Stimulated activated CD8-positive, alpha-beta memory T cell treated with anti-CD3 and anti-CD28 coated beads, Interleukin-7, amount 100 ng/mL, for 4 hours (primary cell): ENCODE data around the gene APOC4.
"Not testable (repeated sequence)": the region's sequence is repeated elsewhere in the genome, so short reads cannot be mapped to it uniquely, and the experiment has no call there.

Source experiments
- DNase-seq, 2 donors: peaks; one replicate each; pipeline ENCODE4 v3.0.0-alpha.2; 2020; ENCODE audit warnings: low read depth in 2 of 2

The APOC4 gene, protein sequence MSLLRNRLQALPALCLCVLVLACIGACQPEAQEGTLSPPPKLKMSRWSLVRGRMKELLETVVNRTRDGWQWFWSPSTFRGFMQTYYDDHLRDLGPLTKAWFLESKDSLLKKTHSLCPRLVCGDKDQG

DNA sequence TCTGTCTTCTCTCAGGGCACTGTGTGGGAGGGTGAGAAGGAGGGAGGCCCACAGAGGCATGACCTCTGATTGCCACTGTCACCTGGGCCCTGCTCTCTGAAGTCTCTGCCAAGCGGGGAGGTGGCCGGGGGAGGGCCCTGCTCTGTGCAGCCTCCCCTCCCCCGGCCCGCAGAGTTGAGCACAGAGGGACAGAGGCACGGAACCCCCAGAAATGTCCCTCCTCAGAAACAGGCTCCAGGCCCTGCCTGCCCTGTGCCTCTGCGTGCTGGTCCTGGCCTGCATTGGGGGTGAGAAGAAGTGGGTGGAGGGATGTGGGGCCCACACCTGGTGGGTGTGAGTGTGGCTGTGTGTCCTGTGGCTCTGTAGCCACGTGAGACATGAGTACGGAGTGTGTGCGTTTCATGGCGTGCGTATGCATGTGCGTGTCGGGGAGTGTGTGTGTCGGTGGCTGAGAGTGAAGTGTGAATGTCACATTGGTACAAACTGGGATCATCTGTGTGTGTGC, at the start of gene APOC4:
Gene APOC4, plus strand, starts transcription at position 171 of the 505 bp plus-strand sequence. Its CDS starts 41 bp downstream, at position 212.
- DNase-seq: no peak

DNA sequence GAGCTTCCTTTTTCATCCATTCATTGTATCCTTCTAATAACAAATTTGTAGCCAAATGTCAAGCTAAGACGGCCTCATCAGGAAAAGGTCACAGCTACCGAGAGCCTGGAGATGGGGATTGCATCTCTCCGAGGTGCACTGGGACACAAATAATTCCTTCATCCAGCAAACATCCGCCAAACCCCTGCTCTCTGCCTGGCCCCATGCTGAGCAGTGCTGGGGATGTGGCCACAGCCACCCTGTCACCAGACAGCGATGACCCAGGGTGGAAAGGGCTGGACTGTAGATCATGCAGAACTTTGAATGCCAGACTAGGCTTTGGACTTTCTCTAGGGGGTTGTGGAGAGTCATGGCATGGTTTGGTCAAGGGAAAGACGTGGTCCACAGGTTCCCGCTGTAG, 49.1 kb upstream of the APOC4 start:
- no peak for DNase-seq

- no peak for DNase-seq
Measured at GRCh38 chr19:44893332-44894051, 48.5 kb upstream of the APOC4 start.

DNA sequence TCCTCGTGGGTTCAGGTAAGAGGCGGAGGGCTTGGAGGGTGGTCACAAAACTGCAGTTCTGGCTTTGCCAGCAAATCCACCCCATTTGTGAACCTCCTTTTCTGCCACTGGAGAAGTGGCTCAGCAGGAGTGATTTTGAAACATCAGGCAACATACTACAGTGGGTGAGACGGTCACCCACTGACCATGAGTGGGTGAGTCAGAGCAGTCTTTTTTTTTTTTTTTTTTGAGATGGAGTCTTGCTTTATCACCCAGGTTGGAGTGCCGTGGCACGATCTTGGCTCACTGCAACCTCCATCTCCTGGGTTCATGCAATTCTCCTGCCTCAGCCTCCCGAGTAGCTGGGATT, 48.0 kb upstream of the APOC4 start:
- no peak for DNase-seq

DNA sequence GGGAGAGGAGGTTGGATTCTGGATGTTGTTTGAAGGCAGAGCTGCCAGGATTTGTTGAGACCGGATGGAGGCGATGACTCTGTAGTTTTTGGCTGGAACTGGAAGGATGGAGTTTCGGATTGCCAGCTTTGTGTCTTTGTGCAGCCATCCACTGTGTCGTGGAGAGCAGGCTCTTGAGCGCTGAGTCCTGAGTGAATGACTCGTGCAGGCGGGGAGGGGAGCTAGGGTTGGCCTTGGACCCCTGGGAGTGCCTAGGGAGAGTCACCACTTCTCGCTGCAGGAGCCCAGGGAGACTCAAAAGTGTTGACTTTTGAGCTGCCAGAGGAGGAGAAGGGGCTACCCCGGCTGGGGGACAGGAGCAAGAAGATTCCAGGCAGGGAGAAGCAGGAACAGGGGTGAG, 47.1 kb upstream of the APOC4 start:
- DNase-seq: no peak

GRCh38 chr19:44897835-44898234, 44.2 kb upstream of the APOC4 start:
- DNase-seq: no peak

DNA sequence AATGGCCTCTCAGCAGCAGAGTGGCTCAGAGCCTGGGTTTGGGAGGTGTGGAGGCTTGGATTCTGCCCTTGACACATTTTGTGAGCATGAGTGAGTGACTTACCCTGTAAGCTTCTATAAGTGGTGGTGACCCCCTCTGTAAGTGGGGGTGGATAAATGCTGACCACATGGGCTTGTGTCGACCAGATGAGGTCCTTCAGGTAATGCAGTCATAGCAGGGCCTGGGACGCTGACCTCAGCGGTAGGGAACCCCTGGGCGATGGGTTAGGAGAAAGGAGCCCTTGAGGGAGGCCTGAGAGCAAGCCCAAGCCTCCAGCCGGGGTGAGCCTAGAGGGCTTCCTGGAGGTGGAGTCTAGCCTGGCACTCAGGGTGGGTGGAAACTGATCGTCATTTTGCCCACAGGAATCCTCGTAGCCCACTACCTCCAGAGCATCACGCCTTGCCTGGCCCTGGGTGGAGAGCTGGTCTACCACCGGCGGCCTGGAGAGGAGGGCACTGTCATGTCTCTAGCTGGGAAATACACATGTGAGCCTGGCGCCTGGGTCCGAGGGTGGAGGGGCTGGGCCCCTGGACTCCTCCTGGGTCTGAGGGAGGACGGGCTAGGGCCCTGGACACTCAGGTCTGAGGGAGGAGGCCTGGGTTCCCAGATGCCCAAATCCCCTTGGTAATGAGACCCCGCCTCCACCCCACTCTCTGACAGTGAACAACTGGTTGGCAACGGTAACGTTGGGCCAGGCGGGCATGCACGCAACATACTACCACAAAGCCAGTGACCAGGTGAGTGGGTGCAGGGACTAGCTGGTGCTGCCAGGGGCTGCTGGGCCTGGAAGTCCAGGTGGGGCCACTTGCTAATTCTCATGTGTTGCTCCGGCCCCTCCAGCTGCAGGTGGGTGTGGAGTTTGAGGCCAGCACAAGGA, 41.5 kb upstream of the APOC4 start:
- DNase-seq: no peak

- no peak for DNase-seq
Measured at GRCh38 chr19:44903216-44903601, 38.8 kb upstream of the APOC4 start.

DNA sequence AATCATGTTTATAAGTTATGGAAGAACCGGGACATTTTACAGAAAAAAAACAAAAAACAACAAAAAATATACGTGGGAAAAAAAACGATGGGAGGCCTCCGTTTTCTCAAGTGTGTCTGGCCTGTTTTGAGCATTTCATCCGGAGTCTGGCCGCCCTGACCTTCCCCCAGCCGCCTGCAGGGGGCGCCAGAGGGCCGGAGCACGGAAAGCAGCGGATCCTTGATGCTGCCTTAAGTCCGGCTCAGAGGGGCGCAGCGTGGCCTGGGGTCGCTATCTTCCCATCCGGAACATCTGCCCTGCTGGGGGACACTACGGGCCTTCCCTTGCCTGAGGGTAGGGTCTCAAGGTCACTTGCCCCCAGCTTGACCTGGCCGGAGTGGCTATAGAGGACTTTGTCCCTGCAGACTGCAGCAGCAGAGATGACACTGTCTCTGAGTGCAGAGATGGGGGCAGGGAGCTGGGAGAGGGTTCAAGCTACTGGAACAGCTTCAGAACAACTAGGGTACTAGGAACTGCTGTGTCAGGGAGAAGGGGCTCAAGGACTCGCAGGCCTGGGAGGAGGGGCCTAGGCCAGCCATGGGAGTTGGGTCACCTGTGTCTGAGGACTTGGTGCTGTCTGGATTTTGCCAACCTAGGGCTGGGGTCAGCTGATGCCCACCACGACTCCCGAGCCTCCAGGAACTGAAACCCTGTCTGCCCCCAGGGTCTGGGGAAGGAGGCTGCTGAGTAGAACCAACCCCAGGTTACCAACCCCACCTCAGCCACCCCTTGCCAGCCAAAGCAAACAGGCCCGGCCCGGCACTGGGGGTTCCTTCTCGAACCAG, 38.2 kb upstream of the APOC4 start:
- DNase-seq: peak; percentile 34 to 48

DNA sequence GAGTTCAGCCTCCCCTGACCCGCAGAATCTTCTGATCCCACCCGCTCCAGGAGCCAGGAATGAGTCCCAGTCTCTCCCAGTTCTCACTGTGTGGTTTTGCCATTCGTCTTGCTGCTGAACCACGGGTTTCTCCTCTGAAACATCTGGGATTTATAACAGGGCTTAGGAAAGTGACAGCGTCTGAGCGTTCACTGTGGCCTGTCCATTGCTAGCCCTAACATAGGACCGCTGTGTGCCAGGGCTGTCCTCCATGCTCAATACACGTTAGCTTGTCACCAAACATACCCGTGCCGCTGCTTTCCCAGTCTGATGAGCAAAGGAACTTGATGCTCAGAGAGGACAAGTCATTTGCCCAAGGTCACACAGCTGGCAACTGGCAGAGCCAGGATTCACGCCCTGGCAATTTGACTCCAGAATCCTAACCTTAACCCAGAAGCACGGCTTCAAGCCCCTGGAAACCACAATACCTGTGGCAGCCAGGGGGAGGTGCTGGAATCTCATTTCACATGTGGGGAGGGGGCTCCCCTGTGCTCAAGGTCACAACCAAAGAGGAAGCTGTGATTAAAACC, 37.5 kb upstream of the APOC4 start:
- DNase-seq: no peak

- DNase-seq: no peak
Measured at GRCh38 chr19:44905437-44906160, 36.4 kb upstream of the APOC4 start, which contains the start of gene APOE. APOE (plus strand) TSS chr19:44905796; CDS start chr19:44906625, 829 bp downstream.

- no peak for DNase-seq
Measured at GRCh38 chr19:44907613-44908012, 34.4 kb upstream of the APOC4 start.

DNA sequence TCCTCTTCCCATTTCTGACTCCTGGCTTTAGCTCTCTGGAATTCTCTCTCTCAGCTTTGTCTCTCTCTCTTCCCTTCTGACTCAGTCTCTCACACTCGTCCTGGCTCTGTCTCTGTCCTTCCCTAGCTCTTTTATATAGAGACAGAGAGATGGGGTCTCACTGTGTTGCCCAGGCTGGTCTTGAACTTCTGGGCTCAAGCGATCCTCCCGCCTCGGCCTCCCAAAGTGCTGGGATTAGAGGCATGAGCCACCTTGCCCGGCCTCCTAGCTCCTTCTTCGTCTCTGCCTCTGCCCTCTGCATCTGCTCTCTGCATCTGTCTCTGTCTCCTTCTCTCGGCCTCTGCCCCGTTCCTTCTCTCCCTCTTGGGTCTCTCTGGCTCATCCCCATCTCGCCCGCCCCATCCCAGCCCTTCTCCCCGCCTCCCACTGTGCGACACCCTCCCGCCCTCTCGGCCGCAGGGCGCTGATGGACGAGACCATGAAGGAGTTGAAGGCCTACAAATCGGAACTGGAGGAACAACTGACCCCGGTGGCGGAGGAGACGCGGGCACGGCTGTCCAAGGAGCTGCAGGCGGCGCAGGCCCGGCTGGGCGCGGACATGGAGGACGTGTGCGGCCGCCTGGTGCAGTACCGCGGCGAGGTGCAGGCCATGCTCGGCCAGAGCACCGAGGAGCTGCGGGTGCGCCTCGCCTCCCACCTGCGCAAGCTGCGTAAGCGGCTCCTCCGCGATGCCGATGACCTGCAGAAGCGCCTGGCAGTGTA, 33.8 kb upstream of the APOC4 start:
- no peak for DNase-seq

GRCh38 chr19:44908836-44909261, 33.2 kb upstream of the APOC4 start:
- no peak for DNase-seq

GRCh38 chr19:44909775-44910174, 32.3 kb upstream of the APOC4 start:
- DNase-seq: no peak

- DNase-seq: not testable (repeated sequence)
Measured at GRCh38 chr19:44911896-44912295, 30.1 kb upstream of the APOC4 start.

DNA sequence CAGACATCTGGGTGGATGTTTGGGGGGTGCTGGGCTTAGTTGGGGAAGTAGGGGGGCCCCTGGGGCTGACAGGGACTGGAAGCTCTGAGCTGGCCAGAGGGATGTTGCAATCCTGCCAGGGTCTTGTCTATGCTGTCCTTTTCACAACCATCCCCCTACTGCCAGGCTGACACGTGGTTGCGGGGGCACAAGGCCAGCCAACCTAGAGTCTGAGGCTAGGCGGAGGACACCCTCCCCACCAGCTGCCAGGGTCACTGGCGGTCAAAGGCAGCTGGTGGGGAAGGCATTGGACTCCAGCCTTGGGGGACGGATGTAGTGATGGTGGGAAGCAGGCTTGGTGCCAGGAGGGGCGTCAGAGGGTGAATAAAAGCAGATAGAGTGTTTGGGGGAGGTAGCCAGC, 29.2 kb upstream of the APOC4 start:
- no peak for DNase-seq

DNA sequence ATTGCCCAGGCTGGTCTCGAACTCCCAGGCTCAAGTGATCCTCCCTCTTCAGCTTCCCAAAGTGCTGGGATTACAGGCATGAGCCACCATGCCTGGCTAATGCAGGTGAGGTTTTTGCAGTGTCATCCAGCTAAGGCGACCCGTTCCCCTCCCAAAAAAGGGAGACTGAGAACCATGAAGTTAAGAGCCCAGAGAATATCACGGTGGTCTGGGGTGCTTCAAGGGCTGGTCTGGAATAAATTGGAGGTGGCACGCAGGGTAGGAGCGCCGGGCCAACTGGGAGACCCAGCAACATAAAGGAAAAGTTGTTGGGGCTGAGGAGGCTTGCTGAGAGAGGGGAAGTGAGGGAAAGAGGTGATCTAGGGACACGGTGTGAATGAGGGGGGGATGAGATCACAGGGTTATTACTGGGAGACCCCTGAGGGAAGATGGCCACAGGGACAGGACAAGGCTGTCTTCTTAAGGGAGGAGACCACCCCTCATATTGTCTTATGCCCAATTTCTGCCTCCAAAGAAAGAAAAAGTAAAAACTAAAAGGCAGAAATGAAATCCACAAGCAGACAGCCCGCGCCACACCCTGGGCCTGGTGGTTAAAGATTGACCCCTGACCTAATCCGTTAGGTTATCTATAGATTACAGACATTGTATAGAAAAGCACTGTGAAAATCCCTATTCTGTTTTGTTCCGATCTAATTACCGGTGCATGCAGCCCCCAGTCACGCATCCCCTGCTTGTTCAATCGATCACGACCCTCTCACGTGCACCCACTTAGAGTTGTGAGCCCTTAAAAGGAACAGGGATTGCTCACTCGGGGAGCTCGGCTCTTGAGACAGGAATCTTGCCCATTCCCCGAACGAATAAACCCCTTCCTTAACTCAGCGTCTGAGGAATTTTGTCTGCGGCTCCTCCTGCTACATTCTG, 28.3 kb upstream of the APOC4 start:
- DNase-seq: not testable (repeated sequence)
